HEK293 (cell line): Measurements from ENCODE around the gene TP73.

Experiments
- BCL11B ChIP-seq: fragments of 450-650 bp; formaldehyde crosslinking; IDR thresholded peaks from 2 replicates; pipeline ENCODE4 v1.5.1; 2016; ENCODE audit warnings: low read depth, missing biosample characterization, missing genetic modification characterization
- KLF1 ChIP-seq: fragments of 450-650 bp; formaldehyde crosslinking; IDR thresholded peaks from 2 replicates; pipeline ENCODE4 v1.5.1; 2016; ENCODE audit warnings: missing biosample characterization, missing genetic modification characterization
- KLF9 ChIP-seq: fragments of 450-650 bp; formaldehyde crosslinking; IDR thresholded peaks from 2 replicates; pipeline ENCODE4 v1.5.1; 2016; ENCODE audit warnings: missing biosample characterization, missing genetic modification characterization, low read depth
- MEIS1 ChIP-seq: sonication (generic); formaldehyde crosslinking; IDR thresholded peaks from 2 replicates; pipeline ENCODE4 v1.8.1; 2022; ENCODE audit warnings: missing genetic modification reagents, mild to moderate bottlenecking, borderline replicate concordance
- SP2 ChIP-seq: fragments of 450-650 bp; formaldehyde crosslinking; IDR thresholded peaks from 2 replicates; pipeline ENCODE4 v1.5.1; 2016; ENCODE audit warnings: missing biosample characterization, missing genetic modification characterization
- TRIM28 ChIP-seq: IDR thresholded peaks from 2 replicates; pipeline ENCODE4 v1.6.1; 2011; ENCODE audit warnings: low read length, control low read depth, borderline replicate concordance
- ZBTB21 ChIP-seq: fragments of 450-650 bp; formaldehyde crosslinking; IDR thresholded peaks from 2 replicates; pipeline ENCODE4 v1.5.1; 2017; ENCODE audit warnings: missing biosample characterization, missing genetic modification characterization
- ZBTB48 ChIP-seq: fragments of 450-650 bp; formaldehyde crosslinking; IDR thresholded peaks from 2 replicates; pipeline ENCODE4 v1.5.1; 2016; ENCODE audit warnings: missing biosample characterization, missing genetic modification characterization
- ZNF10 ChIP-seq: fragments of 450-650 bp; formaldehyde crosslinking; IDR thresholded peaks from 2 replicates; pipeline ENCODE4 v1.5.1; 2017; ENCODE audit warnings: missing biosample characterization, missing genetic modification characterization
- ZNF114 ChIP-seq: fragments of 450-650 bp; formaldehyde crosslinking; IDR thresholded peaks from 2 replicates; pipeline ENCODE4 v1.5.0; 2017; ENCODE audit warnings: missing biosample characterization, missing genetic modification characterization
- ZNF138 ChIP-seq: fragments of 450-650 bp; formaldehyde crosslinking; IDR thresholded peaks from 2 replicates; pipeline ENCODE4 v1.5.1; 2016; ENCODE audit warnings: missing biosample characterization, missing genetic modification characterization, borderline replicate concordance
- ZNF140 ChIP-seq: fragments of 450-650 bp; formaldehyde crosslinking; IDR thresholded peaks from 2 replicates; pipeline ENCODE4 v1.5.1; 2016; ENCODE audit warnings: missing biosample characterization, missing genetic modification characterization
- ZNF175 ChIP-seq: fragments of 450-650 bp; formaldehyde crosslinking; IDR thresholded peaks from 2 replicates; pipeline ENCODE4 v1.5.1; 2016; ENCODE audit warnings: missing biosample characterization, missing genetic modification characterization
- ZNF274 ChIP-seq, 2 experiments: fragments of 200-500 bp in 1 of 2; fragments of 450-650 bp in 1 of 2; sonication (Bioruptor generic) in 1 of 2; formaldehyde crosslinking in 1 of 2; IDR thresholded peaks; 2 replicates each; pipeline versions ENCODE4 v1.5.1 to v1.6.1; 2014 to 2016; ENCODE audit warnings: borderline replicate concordance in 1 of 2, inconsistent platforms in 1 of 2, low read length in 1 of 2, missing biosample characterization in 1 of 2, missing genetic modification characterization in 1 of 2
- ZNF302 ChIP-seq: fragments of 450-650 bp; formaldehyde crosslinking; IDR thresholded peaks from 2 replicates; pipeline ENCODE4 v1.5.1; 2016; ENCODE audit warnings: missing biosample characterization, missing genetic modification characterization, low read depth
- ZNF324 ChIP-seq: fragments of 450-650 bp; formaldehyde crosslinking; IDR thresholded peaks from 2 replicates; pipeline ENCODE4 v1.5.1; 2016; ENCODE audit warnings: missing biosample characterization, missing genetic modification characterization
- ZNF404 ChIP-seq: fragments of 450-650 bp; formaldehyde crosslinking; IDR thresholded peaks from 2 replicates; pipeline ENCODE4 v1.5.1; 2017; ENCODE audit warnings: missing biosample characterization, missing genetic modification characterization
- ZNF548 ChIP-seq: fragments of 450-650 bp; formaldehyde crosslinking; IDR thresholded peaks from 2 replicates; pipeline ENCODE4 v1.5.1; 2016; ENCODE audit warnings: missing biosample characterization, missing genetic modification characterization
- ZNF600 ChIP-seq: fragments of 450-650 bp; formaldehyde crosslinking; IDR thresholded peaks from 2 replicates; pipeline ENCODE4 v1.5.1; 2016; ENCODE audit warnings: missing biosample characterization, missing genetic modification characterization
- ZNF654 ChIP-seq: fragments of 450-650 bp; formaldehyde crosslinking; IDR thresholded peaks from 2 replicates; pipeline ENCODE4 v1.5.1; 2016; ENCODE audit warnings: low read depth, missing biosample characterization, missing genetic modification characterization
- ZNF664 ChIP-seq: fragments of 450-650 bp; formaldehyde crosslinking; IDR thresholded peaks from 2 replicates; pipeline ENCODE4 v1.5.1; 2016; ENCODE audit warnings: missing biosample characterization, missing genetic modification characterization
- ZSCAN16 ChIP-seq: fragments of 450-650 bp; formaldehyde crosslinking; IDR thresholded peaks from 2 replicates; pipeline ENCODE4 v1.5.1; 2016; ENCODE audit warnings: missing biosample characterization, missing genetic modification characterization
- ZSCAN30 ChIP-seq: fragments of 450-650 bp; IDR thresholded peaks from 2 replicates; pipeline ENCODE4 v1.5.1; 2018; ENCODE audit warnings: missing biosample characterization, mild to moderate bottlenecking, missing genetic modification characterization, moderate library complexity
- TF ChIP-seq, protein P1 (sequence below): fragments of 450-650 bp; formaldehyde crosslinking; IDR thresholded peaks from 2 replicates; pipeline ENCODE4 v1.5.1; 2016; ENCODE audit warnings: missing biosample characterization, missing genetic modification characterization
- TF ChIP-seq, protein P2 (sequence below): fragments of 450-650 bp; formaldehyde crosslinking; IDR thresholded peaks from 2 replicates; pipeline ENCODE4 v1.5.1; 2016; ENCODE audit warnings: missing biosample characterization, missing genetic modification characterization
- TF ChIP-seq, protein P3 (sequence below): fragments of 450-650 bp; formaldehyde crosslinking; IDR thresholded peaks from 2 replicates; pipeline ENCODE4 v1.5.1; 2016; ENCODE audit warnings: missing biosample characterization, missing genetic modification characterization, low read depth
- TF ChIP-seq, protein P4 (sequence below): fragments of 450-650 bp; formaldehyde crosslinking; IDR thresholded peaks from 2 replicates; pipeline ENCODE4 v1.5.1; 2017; ENCODE audit warnings: missing biosample characterization, mild to moderate bottlenecking, missing genetic modification characterization, moderate library complexity
- TF ChIP-seq, protein P5 (sequence below): fragments of 450-650 bp; formaldehyde crosslinking; IDR thresholded peaks from 2 replicates; pipeline ENCODE4 v1.5.0; 2017; ENCODE audit warnings: missing biosample characterization, missing genetic modification characterization, borderline replicate concordance
- TF ChIP-seq, protein P6 (sequence below): fragments of 450-650 bp; formaldehyde crosslinking; IDR thresholded peaks from 2 replicates; pipeline ENCODE4 v1.5.1; 2016; ENCODE audit warnings: missing biosample characterization, missing genetic modification characterization

Gene TP73

DNA sequence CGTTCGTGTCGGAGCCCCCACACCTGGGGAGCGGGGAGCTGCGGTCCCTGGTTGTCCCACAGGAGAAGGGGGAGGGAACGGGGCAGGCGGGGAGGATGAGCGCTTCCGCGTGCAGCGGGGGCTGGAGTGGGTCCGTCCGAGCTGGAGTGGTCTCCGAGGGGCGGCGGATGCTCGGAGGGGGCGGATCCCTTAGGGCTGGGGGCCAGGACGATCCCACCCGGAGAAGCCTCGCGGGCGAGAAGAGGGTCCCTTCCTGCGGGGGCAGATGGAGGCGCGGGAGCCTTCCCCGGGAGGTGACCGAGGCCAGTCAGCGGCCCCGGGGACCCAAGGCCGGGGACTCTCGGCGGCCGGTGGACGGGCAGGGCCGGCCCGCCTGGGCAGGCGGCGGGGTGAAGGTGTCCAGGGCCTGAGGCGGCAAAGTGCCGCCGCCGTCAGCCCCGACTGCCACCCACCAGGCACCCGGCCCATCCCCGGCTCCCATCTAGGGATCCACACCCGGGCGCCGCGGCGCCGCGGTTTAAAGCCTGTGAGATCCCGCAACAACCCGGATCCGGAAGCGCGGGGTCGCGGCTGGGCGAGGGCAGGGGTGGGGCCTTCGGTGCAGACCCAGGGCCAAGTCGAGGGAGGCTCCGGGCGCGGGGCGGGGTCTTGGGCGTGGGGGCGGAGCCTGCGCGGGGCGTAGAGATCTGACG, 94.7 kb downstream of the TP73 start (continued):
- TF ChIP-seq ZNF140 (tag by site-specific recombination) (no peak), MEIS1 (CRISPR knock-in tag) (no peak), ZNF114 (no peak), ZNF10 (tag by site-specific recombination) (no peak), ZNF664 (tag by site-specific recombination) (no peak), ZBTB48 (tag by site-specific recombination) (peak; percentile 72; the same call in 1 of the 2 replicates), BCL11B (no peak), ZNF274 (IDR thresholded peaks at IDR 0.05; ENCODE audit: low read length) (no peak), ZNF274 (tag by site-specific recombination; IDR thresholded peaks at IDR 0.05; ENCODE audit: borderline replicate concordance) (no peak), ZBTB21 (tag by site-specific recombination) (no peak), ZSCAN16 (tag by site-specific recombination) (no peak), ZNF175 (tag by site-specific recombination) (no peak), ZNF302 (tag by site-specific recombination) (no peak), ZNF324 (tag by site-specific recombination) (no peak), ZNF548 (no peak), ZNF138 (tag by site-specific recombination) (no peak), ZNF404 (no peak), TRIM28 (no peak), ZSCAN30 (tag by site-specific recombination) (0 out of 2 replicates have a peak, but pooled peaks have one; percentile 3), KLF1 (tag by site-specific recombination) (peak; percentile 63; the same call in 1 of the 2 replicates), ZNF654 (tag by site-specific recombination) (no peak), SP2 (tag by site-specific recombination) (peak; percentile 88), KLF9 (peak; percentile 34; the same call in 1 of the 2 replicates), ZNF600 (tag by site-specific recombination) (no peak)
- TF ChIP-seq, protein P1, sequence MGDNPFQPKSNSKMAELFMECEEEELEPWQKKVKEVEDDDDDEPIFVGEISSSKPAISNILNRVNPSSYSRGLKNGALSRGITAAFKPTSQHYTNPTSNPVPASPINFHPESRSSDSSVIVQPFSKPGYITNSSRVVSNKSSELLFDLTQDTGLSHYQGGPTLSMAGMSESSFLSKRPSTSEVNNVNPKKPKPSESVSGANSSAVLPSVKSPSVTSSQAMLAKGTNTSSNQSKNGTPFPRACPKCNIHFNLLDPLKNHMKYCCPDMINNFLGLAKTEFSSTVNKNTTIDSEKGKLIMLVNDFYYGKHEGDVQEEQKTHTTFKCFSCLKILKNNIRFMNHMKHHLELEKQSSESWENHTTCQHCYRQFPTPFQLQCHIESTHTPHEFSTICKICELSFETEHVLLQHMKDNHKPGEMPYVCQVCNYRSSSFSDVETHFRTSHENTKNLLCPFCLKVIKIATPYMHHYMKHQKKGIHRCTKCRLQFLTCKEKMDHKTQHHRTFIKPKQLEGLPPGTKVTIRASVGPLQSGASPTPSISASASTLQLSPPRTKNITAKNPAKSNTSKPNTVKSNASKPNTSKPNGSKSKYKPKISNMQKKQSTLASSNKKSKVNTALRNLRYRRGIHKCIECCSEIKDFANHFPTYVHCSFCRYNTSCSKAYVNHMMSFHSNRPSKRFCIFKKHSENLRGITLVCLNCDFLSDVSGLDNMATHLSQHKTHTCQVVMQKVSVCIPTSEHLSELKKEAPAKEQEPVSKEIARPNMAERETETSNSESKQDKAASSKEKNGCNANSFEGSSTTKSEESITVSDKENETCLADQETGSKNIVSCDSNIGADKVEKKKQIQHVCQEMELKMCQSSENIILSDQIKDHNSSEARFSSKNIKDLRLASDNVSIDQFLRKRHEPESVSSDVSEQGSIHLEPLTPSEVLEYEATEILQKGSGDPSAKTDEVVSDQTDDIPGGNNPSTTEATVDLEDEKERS = no peak
- TF ChIP-seq, protein P2, sequence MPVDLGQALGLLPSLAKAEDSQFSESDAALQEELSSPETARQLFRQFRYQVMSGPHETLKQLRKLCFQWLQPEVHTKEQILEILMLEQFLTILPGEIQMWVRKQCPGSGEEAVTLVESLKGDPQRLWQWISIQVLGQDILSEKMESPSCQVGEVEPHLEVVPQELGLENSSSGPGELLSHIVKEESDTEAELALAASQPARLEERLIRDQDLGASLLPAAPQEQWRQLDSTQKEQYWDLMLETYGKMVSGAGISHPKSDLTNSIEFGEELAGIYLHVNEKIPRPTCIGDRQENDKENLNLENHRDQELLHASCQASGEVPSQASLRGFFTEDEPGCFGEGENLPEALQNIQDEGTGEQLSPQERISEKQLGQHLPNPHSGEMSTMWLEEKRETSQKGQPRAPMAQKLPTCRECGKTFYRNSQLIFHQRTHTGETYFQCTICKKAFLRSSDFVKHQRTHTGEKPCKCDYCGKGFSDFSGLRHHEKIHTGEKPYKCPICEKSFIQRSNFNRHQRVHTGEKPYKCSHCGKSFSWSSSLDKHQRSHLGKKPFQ = no peak
- TF ChIP-seq, protein P3, sequence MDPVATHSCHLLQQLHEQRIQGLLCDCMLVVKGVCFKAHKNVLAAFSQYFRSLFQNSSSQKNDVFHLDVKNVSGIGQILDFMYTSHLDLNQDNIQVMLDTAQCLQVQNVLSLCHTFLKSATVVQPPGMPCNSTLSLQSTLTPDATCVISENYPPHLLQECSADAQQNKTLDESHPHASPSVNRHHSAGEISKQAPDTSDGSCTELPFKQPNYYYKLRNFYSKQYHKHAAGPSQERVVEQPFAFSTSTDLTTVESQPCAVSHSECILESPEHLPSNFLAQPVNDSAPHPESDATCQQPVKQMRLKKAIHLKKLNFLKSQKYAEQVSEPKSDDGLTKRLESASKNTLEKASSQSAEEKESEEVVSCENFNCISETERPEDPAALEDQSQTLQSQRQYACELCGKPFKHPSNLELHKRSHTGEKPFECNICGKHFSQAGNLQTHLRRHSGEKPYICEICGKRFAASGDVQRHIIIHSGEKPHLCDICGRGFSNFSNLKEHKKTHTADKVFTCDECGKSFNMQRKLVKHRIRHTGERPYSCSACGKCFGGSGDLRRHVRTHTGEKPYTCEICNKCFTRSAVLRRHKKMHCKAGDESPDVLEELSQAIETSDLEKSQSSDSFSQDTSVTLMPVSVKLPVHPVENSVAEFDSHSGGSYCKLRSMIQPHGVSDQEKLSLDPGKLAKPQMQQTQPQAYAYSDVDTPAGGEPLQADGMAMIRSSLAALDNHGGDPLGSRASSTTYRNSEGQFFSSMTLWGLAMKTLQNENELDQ (tag by site-specific recombination) = no peak
- TF ChIP-seq, protein P4, sequence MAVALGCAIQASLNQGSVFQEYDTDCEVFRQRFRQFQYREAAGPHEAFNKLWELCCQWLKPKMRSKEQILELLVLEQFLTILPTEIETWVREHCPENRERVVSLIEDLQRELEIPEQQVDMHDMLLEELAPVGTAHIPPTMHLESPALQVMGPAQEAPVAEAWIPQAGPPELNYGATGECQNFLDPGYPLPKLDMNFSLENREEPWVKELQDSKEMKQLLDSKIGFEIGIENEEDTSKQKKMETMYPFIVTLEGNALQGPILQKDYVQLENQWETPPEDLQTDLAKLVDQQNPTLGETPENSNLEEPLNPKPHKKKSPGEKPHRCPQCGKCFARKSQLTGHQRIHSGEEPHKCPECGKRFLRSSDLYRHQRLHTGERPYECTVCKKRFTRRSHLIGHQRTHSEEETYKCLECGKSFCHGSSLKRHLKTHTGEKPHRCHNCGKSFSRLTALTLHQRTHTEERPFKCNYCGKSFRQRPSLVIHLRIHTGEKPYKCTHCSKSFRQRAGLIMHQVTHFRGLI = peak; percentile 90
- TF ChIP-seq, protein P5, sequence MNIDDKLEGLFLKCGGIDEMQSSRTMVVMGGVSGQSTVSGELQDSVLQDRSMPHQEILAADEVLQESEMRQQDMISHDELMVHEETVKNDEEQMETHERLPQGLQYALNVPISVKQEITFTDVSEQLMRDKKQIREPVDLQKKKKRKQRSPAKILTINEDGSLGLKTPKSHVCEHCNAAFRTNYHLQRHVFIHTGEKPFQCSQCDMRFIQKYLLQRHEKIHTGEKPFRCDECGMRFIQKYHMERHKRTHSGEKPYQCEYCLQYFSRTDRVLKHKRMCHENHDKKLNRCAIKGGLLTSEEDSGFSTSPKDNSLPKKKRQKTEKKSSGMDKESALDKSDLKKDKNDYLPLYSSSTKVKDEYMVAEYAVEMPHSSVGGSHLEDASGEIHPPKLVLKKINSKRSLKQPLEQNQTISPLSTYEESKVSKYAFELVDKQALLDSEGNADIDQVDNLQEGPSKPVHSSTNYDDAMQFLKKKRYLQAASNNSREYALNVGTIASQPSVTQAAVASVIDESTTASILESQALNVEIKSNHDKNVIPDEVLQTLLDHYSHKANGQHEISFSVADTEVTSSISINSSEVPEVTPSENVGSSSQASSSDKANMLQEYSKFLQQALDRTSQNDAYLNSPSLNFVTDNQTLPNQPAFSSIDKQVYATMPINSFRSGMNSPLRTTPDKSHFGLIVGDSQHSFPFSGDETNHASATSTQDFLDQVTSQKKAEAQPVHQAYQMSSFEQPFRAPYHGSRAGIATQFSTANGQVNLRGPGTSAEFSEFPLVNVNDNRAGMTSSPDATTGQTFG = no peak
- TF ChIP-seq, protein P6, sequence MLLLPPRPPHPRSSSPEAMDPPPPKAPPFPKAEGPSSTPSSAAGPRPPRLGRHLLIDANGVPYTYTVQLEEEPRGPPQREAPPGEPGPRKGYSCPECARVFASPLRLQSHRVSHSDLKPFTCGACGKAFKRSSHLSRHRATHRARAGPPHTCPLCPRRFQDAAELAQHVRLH (tag by site-specific recombination) = no peak
